ENCODE measurements around the gene ATXN7.

ATXN7 gene

DNA sequence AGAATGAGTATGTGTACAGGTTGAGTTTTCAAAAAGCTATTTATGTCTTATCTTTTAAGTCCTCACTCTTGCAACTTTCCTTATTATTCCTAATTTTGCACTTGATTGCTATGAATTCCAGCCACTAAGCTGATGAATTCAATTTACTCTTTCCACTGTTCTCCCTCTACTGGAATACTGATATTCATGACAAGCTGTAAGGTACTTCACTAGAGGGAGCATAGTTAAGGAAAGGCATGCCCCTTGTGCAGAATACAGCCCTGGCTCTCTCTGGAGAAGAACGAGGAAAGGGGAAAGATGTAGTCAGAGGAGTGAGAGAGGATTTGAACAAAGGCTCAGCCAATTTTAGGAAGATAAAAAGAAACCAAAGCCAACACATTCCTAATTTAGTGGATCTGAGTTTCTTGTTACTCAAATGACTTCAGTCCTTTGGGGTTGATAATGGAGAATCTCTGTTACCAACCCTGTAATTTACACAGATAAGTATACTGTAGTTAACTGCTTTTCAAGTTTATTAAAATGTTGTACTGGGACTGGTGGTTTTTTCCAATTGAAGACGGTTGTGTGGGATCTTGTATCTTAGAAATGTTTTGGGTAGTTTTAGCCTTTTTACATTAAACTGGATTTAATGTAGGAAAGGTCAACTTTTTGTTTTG, 44.5 kb downstream of the ATXN7 start:
- no peak for DNase-seq

DNA sequence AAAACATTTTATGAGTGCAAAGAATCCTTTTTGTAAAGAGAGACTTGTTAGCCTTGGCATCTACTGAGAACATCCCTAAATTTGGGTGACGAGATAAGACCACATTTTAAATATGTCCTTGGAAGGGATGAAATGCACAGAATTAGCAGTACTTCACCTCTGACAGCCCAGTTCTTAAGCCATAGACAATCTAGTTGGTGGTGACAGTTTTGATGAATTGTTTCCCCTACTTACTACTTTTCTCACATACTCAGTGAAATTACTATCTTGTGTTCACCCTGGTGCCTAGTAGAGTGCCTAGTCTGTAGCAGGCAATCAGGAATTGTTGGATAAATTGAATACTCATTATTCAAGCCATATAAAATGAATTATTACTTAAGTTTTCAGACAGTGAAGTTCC, 45.1 kb downstream of the ATXN7 start:
- no peak for DNase-seq

DNA sequence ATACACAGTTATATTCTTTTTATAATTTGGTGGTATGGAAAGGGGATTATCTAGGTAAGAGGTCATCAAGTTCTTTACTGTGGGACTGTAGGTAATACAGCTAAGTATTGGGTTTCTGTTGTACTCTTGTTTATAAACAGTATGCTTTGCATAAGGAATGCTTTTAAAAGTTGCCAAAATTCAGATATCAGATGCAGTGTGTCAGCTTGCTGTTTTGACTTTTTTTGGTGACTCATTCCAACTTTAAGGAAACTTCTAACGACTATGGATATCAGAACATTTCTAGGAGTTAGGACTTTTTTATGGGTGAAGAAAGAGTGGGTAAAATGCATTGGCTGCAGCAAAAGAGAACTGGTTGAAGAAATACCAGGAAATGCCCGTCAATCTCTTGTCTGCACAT, 45.8 kb downstream of the ATXN7 start:
- no peak for DNase-seq

DNA sequence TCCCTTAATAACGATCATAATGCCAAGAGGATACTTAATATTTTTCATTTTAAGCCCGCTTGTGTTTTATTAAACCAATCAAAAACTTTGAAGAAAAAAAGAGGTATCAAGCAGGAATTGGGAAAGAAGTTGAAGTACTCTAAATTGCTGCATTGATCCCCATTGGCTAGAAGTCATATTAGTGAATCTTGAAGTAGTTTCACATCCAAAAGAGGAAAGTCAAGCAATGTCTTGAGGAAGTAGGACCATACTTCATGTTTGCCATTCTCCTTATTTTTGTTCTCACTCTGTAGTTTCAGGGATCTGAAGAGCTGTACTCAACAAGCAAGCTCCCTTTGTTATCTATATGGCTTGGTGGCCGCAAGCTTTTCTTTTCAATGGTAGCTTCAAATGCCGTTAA, 46.3 kb downstream of the ATXN7 start:
- no peak for DNase-seq

DNA sequence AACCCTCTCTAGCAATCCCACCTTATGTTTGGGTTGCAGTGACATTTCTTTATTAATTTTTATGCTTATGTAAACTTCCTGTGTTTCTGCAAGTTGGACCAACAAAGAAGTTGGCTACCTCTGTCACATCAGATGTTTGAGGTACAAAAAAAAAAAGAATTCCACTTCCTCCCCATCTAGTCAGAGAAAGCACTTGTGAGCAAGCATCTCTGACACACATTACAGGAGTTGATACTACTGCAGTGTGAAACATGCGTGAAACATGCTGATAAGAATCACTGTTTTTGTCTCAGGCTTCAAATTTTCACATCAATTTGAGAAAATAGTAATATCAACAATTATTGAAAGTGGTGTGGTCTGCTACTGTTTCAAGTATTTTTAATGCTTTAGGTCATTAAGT, 47.2 kb downstream of the ATXN7 start:
- no peak for DNase-seq

DNA sequence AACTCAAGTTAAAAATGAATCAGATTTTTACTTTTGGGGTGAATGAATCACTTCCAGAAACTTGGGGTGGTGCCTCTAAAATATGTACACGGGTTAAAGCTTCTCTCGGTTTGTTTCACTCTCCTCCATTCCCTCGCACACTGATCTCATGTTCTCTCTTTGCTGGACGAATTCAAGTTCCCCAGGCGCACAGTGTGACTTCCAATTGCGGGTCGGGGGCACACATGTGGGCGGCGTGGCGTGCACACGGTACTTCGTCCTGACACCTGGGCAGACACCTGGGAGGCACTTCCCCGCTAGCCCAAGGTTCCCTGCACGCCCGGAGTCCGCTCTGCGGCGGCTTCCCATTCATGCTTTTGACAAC, 47.8 kb downstream of the ATXN7 start:
- DNase-seq = peak in 1 of 2 experiments; percentile 73

DNA sequence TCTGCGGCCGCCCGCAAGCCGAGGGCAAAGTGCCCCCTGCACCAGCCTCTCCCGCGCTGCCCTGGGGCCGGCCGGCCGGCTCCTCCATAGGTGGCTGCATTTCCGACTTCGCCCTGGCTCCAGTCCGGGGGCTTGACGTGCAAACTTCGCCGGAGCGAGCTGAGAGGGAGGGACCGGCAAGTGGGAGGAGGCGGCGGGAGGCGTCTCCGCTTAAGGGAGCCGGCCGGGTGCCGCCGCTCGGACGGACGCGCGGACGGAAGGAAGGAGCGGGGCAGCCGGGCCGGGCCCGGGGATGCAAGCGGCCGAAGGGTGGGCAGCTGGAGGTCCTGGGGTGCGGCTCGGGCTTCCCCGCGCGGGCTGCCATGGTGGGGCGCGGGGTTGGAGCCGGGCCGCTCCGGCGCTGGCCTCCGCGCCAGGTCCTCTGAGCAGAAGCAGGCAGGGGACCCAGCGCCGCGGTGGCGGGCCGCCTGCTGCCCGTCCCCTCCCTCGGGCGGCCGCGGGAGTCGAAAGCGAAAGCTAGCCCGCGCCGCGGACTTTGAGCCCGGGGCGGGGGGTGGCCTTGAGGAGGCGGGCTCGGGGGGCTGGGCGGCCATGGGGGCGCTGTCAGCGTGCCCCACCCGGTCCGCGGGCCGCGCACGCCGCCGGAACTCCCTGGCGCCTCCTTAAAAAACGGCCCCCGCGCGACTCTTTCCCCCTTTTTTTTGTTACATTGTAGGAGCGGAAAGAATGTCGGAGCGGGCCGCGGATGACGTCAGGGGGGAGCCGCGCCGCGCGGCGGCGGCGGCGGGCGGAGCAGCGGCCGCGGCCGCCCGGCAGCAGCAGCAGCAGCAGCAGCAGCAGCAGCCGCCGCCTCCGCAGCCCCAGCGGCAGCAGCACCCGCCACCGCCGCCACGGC, 48.5 kb downstream of the ATXN7 start, which contains the start of gene SCAANT1:
Gene SCAANT1, minus strand, starts transcription at position 511 of the 895 bp plus-strand sequence.
- DNase-seq = peak; percentile 62 to 83

DNA sequence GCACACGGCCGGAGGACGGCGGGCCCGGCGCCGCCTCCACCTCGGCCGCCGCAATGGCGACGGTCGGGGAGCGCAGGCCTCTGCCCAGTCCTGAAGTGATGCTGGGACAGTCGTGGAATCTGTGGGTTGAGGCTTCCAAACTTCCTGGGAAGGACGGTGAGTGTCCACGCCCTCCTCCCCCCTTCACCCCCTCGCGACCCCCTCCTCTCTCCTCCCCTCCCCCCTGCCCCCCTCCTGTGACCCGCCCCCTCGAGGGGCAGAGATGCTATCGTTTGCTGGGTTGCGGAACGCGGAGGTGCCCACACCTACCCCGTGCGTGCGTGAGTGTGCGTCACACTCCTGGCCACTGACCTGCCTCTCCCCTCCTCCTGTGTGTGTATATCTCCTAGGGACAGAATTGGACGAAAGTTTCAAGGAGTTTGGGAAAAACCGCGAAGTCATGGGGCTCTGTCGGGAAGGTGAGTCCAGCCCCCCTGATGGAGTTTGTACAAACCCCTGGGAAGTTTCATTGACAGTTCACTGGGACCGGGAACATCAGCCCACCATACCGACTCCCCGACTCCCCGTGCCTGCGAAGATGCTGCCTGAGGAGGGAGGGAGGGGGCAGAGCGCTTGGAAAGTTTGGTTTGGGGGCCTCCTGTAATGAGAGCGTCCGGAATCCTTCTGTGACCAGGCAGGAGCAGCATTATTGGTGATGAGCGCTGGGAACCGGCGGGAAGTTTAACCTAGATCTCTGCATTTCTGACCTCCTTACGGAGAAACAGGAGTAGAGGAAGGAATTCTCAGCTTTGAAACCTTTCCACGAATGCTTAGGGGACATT, 49.3 kb downstream of the ATXN7 start:
- peak in 1 of 2 experiments; percentile 10 for DNase-seq

DNA sequence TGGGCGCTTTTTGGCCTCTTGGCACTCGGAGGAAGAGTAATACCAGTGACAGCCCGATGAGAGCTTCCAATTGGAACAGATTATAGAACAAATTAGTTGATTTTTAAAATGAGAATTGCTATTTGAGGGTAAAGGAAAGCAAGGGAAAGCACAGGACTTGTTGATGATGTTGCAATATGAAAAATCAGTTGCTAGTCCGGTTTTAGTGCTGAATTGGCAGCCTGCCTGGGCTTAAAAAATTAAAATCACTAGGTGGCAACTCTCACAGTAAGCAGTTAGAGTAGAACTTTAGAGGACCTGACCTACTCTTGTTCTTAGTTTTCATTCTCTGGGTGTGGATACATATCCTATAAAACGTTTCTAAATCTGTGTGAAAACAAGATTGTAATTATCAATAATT, 50.6 kb downstream of the ATXN7 start:
- DNase-seq = no peak

DNA sequence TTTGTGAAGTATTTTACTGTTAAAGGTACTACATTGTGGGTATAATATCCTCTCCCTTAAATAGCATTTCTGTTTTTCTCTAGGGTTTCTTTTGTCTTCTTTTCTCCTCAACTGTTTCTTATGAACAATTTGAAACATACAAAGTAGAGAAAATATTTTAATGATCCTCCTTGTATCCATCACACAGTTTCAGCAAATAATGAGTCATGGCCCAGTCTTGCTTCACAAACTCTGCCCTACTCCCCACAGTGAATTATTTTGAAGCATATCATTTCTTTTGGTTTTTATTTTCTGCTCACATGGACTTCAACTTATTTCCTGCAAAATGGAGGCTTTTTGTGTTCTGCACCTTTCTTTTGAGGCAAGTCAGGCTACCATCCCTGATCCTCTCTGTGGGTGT, 54.7 kb downstream of the ATXN7 start:
- DNase-seq = no peak

DNA sequence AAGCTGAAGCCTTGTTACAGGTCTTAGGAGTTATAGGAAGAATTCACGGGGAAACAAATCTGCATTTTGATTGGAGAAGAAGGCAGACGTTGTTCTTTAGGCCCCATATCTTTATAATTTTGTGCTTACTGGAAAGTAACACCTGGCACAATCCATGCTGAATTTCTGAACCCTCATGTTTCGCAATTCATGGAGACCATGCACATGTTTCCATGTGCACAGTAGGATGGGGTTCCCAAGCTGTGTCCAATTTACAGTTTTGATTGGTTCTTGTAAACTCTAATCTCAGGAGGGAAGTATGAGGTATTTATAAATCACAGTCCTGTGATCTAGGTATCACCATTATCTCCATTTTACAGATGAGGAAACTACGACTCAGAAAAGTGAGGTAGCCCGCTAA, 56.3 kb downstream of the ATXN7 start:
- no peak for DNase-seq

DNA sequence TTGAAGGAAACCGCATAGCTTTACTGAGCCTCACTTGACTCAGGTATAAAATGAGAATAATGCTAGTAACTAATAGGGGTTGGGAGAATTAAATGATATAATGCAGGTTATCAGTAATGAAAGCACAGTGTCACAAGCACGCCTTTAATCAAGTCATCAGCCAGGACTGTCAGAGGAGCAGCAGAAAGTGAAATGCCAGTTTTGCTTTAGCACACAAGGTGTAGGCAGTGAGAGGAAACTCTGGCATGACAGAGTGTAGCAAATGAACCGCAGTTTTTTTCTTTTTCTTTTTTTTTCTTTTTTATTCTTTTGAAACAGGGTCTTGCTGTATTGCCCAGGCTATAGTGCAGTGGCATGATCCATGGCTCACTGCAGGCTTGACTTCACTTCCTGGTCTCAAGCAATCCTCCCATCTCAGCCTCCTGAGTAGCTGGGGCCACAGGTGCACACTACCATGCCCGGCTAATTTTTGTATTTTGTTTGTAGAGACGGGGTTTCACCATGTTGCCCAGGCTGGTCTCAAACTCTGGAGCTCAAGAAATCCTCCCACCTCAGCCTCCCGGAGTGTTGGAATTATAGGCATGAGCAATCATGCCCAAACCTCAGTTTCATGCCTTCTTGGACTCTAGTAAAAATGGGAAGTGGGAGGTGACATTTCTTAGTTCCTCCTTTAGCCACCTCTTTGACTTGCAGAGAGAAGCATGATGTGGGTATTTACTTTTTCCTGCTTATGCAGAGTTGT, 58.2 kb downstream of the ATXN7 start:
- DNase-seq = no peak

DNA sequence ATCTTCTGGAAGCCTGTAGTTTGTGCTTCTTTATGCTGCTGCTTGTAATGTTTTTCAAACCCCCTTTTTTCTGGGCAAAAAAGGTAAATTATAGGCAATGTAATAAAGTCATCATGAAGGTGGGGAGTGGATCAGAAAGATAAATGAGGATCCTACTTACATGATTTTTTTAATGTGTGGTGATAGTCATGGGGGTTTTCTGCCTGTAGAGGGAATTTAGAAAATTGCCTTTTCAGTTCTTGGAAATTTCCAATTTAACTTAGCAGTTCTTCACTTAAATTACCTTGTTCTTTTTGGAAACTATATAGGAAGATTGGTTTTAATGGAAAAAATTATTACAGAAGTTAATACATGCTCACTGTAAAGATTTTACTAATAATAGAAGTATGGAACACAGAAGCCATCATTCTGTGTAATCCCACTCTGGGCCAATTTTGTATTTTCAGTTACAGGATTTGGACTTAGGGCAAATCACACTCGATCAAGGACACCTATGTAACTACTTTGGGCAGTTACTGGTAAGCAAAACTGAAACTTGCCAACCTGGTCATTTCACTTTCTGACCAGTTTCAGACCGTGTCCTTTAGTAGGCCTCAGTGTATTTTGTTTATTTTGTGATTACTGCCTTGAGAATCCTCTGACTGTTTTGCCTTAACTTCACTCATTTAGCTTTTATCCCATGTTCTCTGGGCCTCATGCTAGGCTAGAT, 59.0 kb downstream of the ATXN7 start:
- DNase-seq = no peak

DNA sequence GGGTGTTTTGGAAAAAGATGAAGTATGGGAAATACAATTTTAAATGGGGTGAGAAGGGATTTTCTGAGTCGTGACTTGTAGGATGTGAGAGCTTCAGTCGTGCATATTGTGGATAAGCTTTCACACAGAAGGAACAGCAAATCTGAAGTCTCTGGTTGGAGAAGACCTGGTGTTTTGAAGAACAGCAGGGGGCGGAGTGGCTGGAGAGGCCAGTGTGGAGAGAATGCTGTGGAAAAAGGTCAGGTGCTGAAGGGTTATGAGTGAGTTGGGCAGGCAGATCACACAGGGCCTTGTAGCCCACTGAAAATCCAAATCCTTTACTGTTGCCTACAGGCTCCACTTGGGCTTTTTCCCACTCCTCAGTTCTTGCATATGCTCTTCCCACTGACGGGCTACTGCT, 62.6 kb downstream of the ATXN7 start:
- DNase-seq = no peak

DNA sequence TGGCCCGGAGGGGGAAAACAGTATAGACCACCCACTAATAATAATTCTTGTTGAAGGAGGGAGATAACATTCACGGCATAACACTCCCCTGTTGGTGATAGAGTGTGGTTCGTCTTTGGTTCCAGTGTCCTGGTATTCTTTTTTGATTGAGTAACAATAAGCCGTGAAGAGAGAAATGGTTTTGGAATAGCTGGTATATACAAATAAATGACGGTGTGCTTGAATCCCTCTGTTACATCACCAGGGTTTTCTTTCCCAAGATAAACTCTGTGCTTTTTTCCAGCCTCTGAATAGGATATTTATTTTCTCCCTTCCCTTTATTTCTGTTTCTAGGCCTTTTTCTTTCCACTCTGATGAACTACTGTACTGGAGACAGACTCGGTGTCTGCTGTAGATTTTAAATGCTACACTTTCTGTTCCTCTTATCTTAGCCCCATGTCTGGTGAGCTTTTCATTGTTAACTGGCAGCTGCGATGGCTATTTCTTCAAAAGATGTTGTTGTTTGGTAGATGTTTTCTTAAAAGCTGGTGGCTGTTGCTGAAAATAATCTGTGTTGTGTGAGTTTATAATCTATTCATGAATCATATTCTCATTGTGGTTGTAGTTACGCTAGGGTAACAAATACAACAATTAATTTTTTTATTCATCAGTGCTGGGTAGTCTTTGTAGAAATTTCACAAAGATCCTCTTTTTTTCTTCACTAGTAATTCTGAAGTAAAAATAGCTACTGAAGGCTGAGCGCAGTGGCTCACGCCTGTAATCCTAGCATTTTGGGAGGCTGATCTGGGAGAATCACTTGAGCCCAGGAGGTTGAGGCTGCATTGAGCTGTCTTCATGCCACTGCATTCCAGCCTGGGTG, 64.0 kb downstream of the ATXN7 start:
- no peak for DNase-seq

DNA sequence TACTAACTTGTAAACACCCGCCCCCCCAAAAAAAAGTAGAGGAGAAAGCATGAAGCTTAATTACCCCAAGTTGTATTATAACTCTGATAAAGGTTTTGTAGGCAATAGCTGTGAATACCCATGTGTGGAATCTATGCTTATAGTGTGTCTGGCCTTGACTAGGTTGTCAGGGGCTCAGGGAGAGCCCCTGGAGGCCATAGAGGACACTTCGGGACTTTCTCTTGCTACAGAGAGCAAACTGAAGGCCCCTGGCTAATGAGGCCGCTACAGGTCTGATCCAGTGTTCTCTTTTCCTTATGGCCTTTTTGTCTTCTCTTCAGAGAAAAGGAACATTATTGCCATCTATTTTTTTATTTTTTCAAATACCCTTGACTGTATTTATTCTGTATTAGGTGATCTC, 67.6 kb downstream of the ATXN7 start:
- DNase-seq = no peak

DNA sequence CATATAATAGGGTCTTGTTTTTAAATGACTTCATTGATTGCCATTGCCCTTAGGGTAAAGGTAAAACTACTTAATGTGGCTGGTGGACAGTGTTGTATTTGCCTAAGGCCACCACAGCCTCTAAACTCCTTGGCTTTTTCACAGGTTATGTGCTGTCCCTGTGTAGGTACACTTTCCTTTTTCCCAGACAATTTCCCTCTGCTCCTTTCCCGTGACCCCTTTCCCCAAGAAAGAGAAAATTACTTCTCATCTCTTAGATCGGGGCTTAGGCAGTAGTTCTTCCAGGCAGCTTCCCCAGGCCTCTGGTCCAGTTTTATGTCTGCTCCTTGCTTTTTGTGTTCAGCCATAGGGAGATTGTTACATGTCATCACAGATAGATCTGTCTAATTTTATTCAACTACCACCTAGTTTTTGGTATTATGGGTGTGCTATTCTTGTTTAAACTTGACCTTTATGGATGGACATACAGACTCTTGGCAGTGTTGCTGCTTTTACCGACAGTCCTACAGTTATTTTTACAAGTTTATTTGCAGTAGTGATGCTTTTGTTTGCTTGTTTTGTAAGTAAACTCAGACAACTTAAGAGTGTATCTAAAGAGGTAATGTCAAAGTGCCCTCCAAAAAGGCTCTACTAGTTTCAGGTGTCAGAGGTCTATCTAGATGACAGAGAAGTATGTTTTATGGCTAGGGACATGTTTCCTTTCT, 69.0 kb downstream of the ATXN7 start:
- DNase-seq = no peak

DNA sequence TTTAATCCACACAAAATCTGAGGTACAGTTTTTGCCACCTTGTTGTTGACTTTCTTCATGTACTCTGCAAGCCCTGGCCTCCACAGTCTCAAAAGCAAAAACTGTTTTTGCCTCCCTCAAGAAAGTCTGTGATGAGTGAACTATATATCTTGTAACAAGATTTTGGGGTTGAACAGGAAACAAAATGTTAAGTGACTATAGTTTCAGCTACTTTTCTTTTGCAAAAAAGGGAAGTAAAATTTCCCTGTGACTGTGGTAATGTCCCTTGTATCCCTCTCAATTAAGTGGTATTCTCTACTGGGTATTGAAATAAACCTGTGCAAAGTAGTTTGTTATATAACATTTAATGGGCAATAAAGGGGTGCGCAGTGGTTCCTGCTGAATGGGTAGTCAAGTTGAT, 69.8 kb downstream of the ATXN7 start:
- no peak for DNase-seq

DNA sequence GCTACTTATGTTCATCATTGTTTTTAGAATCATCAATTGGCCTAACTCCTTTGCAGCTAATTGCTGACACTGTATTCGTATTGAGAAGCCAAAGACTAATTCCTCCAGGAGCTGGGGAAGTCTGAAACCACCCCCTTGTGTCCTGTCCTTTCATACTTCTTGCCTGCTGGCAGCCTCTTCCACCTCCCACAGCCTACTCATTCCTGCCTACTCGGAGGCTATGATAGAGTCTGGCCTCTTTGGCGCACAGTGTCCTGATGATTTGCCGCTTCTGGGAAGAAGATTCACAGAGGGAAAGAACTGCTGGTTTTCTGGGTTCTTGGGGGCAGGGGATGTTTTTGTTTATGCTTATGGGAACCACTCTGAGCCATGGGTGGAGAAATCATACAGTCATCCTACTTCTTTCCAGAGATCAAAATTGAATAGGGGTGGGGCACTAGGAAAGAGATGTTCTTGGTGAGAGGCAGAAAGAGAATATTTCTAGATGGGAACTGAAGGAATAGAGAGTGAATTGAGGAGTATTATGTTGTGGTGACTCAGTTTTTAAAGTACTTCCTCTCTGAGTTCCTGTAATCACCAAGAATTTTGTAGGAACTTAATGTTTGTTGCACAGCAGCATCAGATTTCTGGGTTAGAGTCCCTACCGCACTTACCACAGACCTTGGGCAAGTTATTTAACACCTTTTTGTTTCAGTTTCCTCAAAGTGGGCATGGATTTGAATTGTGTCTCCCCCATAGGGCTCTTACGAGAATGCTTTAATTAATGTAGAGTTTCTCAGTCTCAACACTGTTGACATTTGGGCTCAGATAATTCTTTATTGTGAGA, 70.6 kb downstream of the ATXN7 start:
- DNase-seq = no peak

DNA sequence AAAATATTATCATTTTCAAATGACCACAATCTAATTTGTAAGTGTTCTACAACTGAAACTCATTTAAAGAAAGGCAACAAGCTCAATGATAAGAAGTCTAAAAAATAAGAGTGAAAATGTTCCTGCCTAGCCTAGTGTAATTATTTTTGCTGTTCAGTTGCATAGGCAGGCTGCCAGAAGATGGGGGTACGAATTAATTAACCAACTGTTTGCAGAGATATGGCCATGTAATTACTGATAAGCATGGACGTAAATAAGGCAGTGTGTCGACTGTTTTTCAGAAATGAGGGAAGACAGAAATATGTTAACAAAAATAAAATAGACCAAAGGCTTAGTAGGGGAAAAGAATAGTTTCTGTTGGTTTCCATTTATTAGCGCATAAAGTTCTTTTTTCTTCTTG, 73.3 kb downstream of the ATXN7 start:
- DNase-seq = no peak

Data from SHP77 (cell line).